ENCODE data around the gene ALG9.
"Not testable (repeated sequence)": the region's sequence is repeated elsewhere in the genome, so short reads cannot be mapped to it uniquely, and the experiment has no call there.

The ALG9 gene

GRCh38 chr11:111870886-111871692 is at the start of gene ALG9:
ALG9 (minus strand) TSS chr11:111871581; CDS start chr11:111871482, 99 bp downstream.
- peak; percentile 92 for DNase-seq

- no peak for DNase-seq
These were observed 49.5 kb upstream of the ALG9 start for GRCh38 chr11:111920908-111921307.

GRCh38 chr11:111918390-111919256 is 47.2 kb upstream of the ALG9 start, which contains the start of gene C11orf52:
C11orf52 (plus strand) TSS chr11:111918913; CDS start chr11:111918973, 60 bp downstream.
- DNase-seq, result no peak

GRCh38 chr11:111917788-111918187 is 46.4 kb upstream of the ALG9 start:
- no peak for DNase-seq

GRCh38 chr11:111917312-111917711 is 45.9 kb upstream of the ALG9 start:
- no peak for DNase-seq

- no peak for DNase-seq
These were observed 45.4 kb upstream of the ALG9 start for GRCh38 chr11:111916768-111917167.

- no peak for DNase-seq
These were observed 42.6 kb upstream of the ALG9 start for GRCh38 chr11:111913997-111914396.

- DNase-seq, result no peak
These were observed 41.9 kb upstream of the ALG9 start for GRCh38 chr11:111913031-111913861.

GRCh38 chr11:111912535-111912934 is 41.2 kb upstream of the ALG9 start, which contains the start of gene HSPB2:
HSPB2 (plus strand) TSS chr11:111912734; CDS start chr11:111912830, 96 bp downstream.
- no peak for DNase-seq

GRCh38 chr11:111911563-111912401 is 40.4 kb upstream of the ALG9 start, which contains the start of gene CRYAB:
CRYAB (minus strand) TSS chr11:111911770; CDS start chr11:111911724, 46 bp downstream.
- DNase-seq, result no peak

GRCh38 chr11:111910676-111911562 is 39.5 kb upstream of the ALG9 start:
- DNase-seq, result no peak

- no peak for DNase-seq
These were observed 38.0 kb upstream of the ALG9 start for GRCh38 chr11:111909378-111909777.

GRCh38 chr11:111908639-111909305 is 37.4 kb upstream of the ALG9 start:
- DNase-seq, result no peak

- DNase-seq, result no peak
These were observed 35.3 kb upstream of the ALG9 start for GRCh38 chr11:111906680-111907079.

- DNase-seq, result no peak
These were observed 34.0 kb upstream of the ALG9 start for GRCh38 chr11:111905411-111905810.

- DNase-seq, result no peak
These were observed 15.5 kb upstream of the ALG9 start for GRCh38 chr11:111886844-111887243.

GRCh38 chr11:111886032-111886431 is 14.7 kb upstream of the ALG9 start:
- DNase-seq, result no peak

- DNase-seq, result not testable (repeated sequence)
These were observed 13.7 kb upstream of the ALG9 start for GRCh38 chr11:111885053-111885452.

- DNase-seq, result no peak
These were observed 10.8 kb upstream of the ALG9 start for GRCh38 chr11:111882202-111882601.

GRCh38 chr11:111879637-111879960 is 8.2 kb upstream of the ALG9 start:
- DNase-seq, result no peak
